H1 (cell line): ENCODE measurements around the gene PHOX2A. TPM values are rescaled to one million over a fixed set of nuclear protein-coding genes. Genes with fewer than 3 reads are reported as not detected.

Source experiments
- CTCF ChIA-PET: fragments of 300-600 bp; sonication (Branson Sonifier 250); formaldehyde crosslinking; loops from one replicate; lab custom pipeline; 2021; ENCODE audit not compliant: partially characterized antibody; lab: Charles Lee
- POLR2A ChIA-PET: fragments of 300-600 bp; sonication (Branson Sonifier 250); formaldehyde crosslinking; loops from one replicate; lab custom pipeline; 2021; ENCODE audit warnings: inconsistent platforms; ENCODE audit not compliant: partially characterized antibody; lab: Charles Lee
- DNase-seq, 2 experiments: peaks; one replicate each; pipeline versions ENCODE4 v3.0.0 to v3.0.0-alpha.2; 2010 to 2022; ENCODE audit warnings: low spot score in 2 of 2, low read depth in 1 of 2, mixed read lengths in 1 of 2
- FAIRE-seq: peaks from 2 replicates; lab custom pipeline; 2011; peaks lifted over from hg19 to GRCh38; lab: Jason Lieb, UNC
- H2AFZ ChIP-seq: 2 replicates; pipeline ENCODE4 v1.8.1; 2012; ENCODE audit warnings: low read length, inconsistent platforms
- H2AK5ac ChIP-seq: 2 replicates; pipeline ENCODE4 v1.6.1; 2013; ENCODE audit warnings: low read depth, low read length
- H2BK120ac ChIP-seq: replicated peaks from 2 replicates; pipeline ENCODE3; 2013; ENCODE audit warnings: low read depth, low read length, inconsistent platforms
- H2BK12ac ChIP-seq: 2 replicates; pipeline ENCODE4 v1.6.1; 2013; ENCODE audit warnings: low read depth, low read length
- H2BK15ac ChIP-seq: 2 replicates; pipeline ENCODE4 v1.6.1; 2013; ENCODE audit warnings: low read length
- H2BK20ac ChIP-seq: 2 replicates; pipeline ENCODE4 v1.6.1; 2013; ENCODE audit warnings: low read length
- H2BK5ac ChIP-seq: 2 replicates; pipeline ENCODE4 v1.6.1; 2013; ENCODE audit warnings: low read depth, low read length
- H3K14ac ChIP-seq: 2 replicates; pipeline ENCODE4 v1.6.1; 2013; ENCODE audit warnings: inconsistent platforms; ENCODE audit not compliant: insufficient read length
- H3K18ac ChIP-seq: 2 replicates; pipeline ENCODE4 v1.6.1; 2013; ENCODE audit warnings: low read length; ENCODE audit errors: extremely low read depth
- H3K23ac ChIP-seq: 2 replicates; pipeline ENCODE4 v1.6.1; 2013; ENCODE audit warnings: inconsistent platforms; ENCODE audit not compliant: insufficient read length
- H3K23me2 ChIP-seq: 2 replicates; pipeline ENCODE4 v1.6.1; 2013; ENCODE audit warnings: low read depth, low read length
- H3K27ac ChIP-seq: 2 replicates; pipeline ENCODE4 v1.6.1; 2011; ENCODE audit warnings: low read depth, low read length, inconsistent platforms
- H3K27me3 ChIP-seq, 4 experiments: replicated peaks in 1 of 4; 1 replicate in 1 of 4; 2 replicates in 3 of 4; pipeline versions ENCODE4 v1.6.1 to v1.8.1; 2011 to 2013; ENCODE audit warnings: low read length in 3 of 4, mild to moderate bottlenecking in 3 of 4, inconsistent platforms in 2 of 4, mixed read lengths in 2 of 4, moderate library complexity in 1 of 4; ENCODE audit not compliant: control insufficient read depth in 3 of 4, insufficient read depth in 3 of 4; ENCODE audit errors: extremely low read depth in 1 of 4
- H3K36me3 ChIP-seq, 4 experiments: 2 replicates each; pipeline versions ENCODE4 v1.6.1 to v1.8.1; 2011 to 2013; ENCODE audit warnings: mild to moderate bottlenecking in 4 of 4, low read length in 3 of 4, moderate library complexity in 2 of 4, control low read depth in 1 of 4, inconsistent platforms in 1 of 4; ENCODE audit not compliant: insufficient read depth in 4 of 4, control insufficient read depth in 2 of 4
- H3K4ac ChIP-seq: replicated peaks from 2 replicates; pipeline ENCODE3; 2013; ENCODE audit warnings: low read length, low read depth, mixed read lengths, inconsistent platforms; ENCODE audit not compliant: insufficient read length
- H3K4me1 ChIP-seq, 4 experiments: replicated peaks in 1 of 4; 1 replicate in 1 of 4; 2 replicates in 3 of 4; pipeline versions ENCODE4 v1.6.1 to v1.8.1; 2011 to 2013; ENCODE audit warnings: low read length in 3 of 4, inconsistent platforms in 2 of 4, mixed read lengths in 1 of 4; ENCODE audit not compliant: insufficient read depth in 4 of 4, control insufficient read depth in 3 of 4
- H3K4me2 ChIP-seq, 2 experiments: 2 replicates each; pipeline versions ENCODE4 v1.6.1 to v1.8.1; 2011 to 2013; ENCODE audit warnings: low read depth in 2 of 2, low read length in 2 of 2, control low read depth in 1 of 2, inconsistent platforms in 1 of 2, mild to moderate bottlenecking in 1 of 2; ENCODE audit not compliant: insufficient read depth in 1 of 2
- H3K4me3 ChIP-seq, 4 experiments: fragments of 200-600, 300-600 bp in 1 of 4; sonication (generic), shearing (Covaris generic), sonication (Bioruptor Twin) in 1 of 4; 2 replicates each; pipeline versions ENCODE4 v1.5.1 to v1.8.1; 2011 to 2016; ENCODE audit warnings: low read length in 4 of 4, low read depth in 3 of 4, control low read depth in 2 of 4, inconsistent platforms in 2 of 4, mild to moderate bottlenecking in 2 of 4, mixed read lengths in 1 of 4, moderate library complexity in 1 of 4; ENCODE audit not compliant: insufficient read depth in 2 of 4; ENCODE audit errors: extremely low read depth in 1 of 4
- H3K56ac ChIP-seq: replicated peaks from 2 replicates; pipeline ENCODE3; 2013; ENCODE audit warnings: low read depth, mild to moderate bottlenecking, mixed read lengths, low read length, inconsistent platforms; ENCODE audit not compliant: insufficient read length
- H3K79me1 ChIP-seq: 2 replicates; pipeline ENCODE4 v1.6.1; 2013; ENCODE audit warnings: low read depth, low read length, control low read depth
- H3K79me2 ChIP-seq, 2 experiments: 2 replicates each; pipeline versions ENCODE4 v1.6.1 to v1.8.1; 2012 to 2013; ENCODE audit warnings: low read length in 2 of 2, mild to moderate bottlenecking in 2 of 2, inconsistent platforms in 1 of 2; ENCODE audit not compliant: insufficient read depth in 2 of 2, control insufficient read depth in 1 of 2
- H3K9ac ChIP-seq, 4 experiments: replicated peaks in 1 of 4; 1 replicate in 1 of 4; 2 replicates in 3 of 4; pipeline versions ENCODE4 v1.6.1 to v1.8.1; 2011 to 2013; ENCODE audit warnings: low read depth in 3 of 4, low read length in 3 of 4, control low read depth in 2 of 4, mild to moderate bottlenecking in 2 of 4, moderate library complexity in 2 of 4, inconsistent platforms in 1 of 4; ENCODE audit errors: extremely low read depth in 1 of 4
- H3K9me3 ChIP-seq, 2 experiments: 2 replicates each; pipeline versions ENCODE4 v1.6.1 to v1.8.1; 2012 to 2013; ENCODE audit warnings: mild to moderate bottlenecking in 2 of 2, moderate library complexity in 2 of 2, control low read depth in 1 of 2, inconsistent platforms in 1 of 2, low read depth in 1 of 2, low read length in 1 of 2, mixed read lengths in 1 of 2; ENCODE audit not compliant: insufficient read depth in 2 of 2
- H4K20me1 ChIP-seq, 2 experiments: replicated peaks in 1 of 2; 2 replicates each; pipeline versions ENCODE3 to v1.8.1; 2011 to 2013; ENCODE audit warnings: inconsistent platforms in 2 of 2, low read length in 2 of 2, mild to moderate bottlenecking in 1 of 2; ENCODE audit not compliant: insufficient read depth in 2 of 2, control insufficient read depth in 1 of 2
- H4K5ac ChIP-seq: 2 replicates; pipeline ENCODE4 v1.6.1; 2013; ENCODE audit warnings: low read length, low read depth, mixed read lengths, inconsistent platforms; ENCODE audit not compliant: insufficient read length
- H4K8ac ChIP-seq: 2 replicates; pipeline ENCODE4 v1.8.0; 2013; ENCODE audit warnings: mild to moderate bottlenecking, moderate library complexity, low read length, inconsistent platforms; ENCODE audit not compliant: insufficient read depth; ENCODE audit errors: extremely low read depth
- H4K91ac ChIP-seq: replicated peaks from 2 replicates; pipeline ENCODE3; 2013; ENCODE audit warnings: low read length, mixed read lengths, inconsistent platforms; ENCODE audit not compliant: insufficient read length
- ATF3 ChIP-seq: IDR thresholded peaks from 2 replicates; pipeline ENCODE4 v1.6.1; 2011; ENCODE audit warnings: low read depth, mild to moderate bottlenecking, low read length; ENCODE audit not compliant: insufficient read depth
- BRCA1 ChIP-seq: IDR thresholded peaks from 2 replicates; pipeline ENCODE4 v1.6.1; 2012; ENCODE audit warnings: low read depth, low read length, improper control_type of control experiment
- CHD1 ChIP-seq: IDR thresholded peaks from 2 replicates; pipeline ENCODE4 v1.6.1; 2012; ENCODE audit warnings: low read depth, low read length, improper control_type of control experiment
- EGR1 ChIP-seq: IDR thresholded peaks from 2 replicates; pipeline ENCODE4 v1.6.1; 2011; ENCODE audit warnings: low read depth, low read length, borderline replicate concordance
- EP300 ChIP-seq, 2 experiments: IDR thresholded peaks; 1 replicate in 1 of 2; 2 replicates in 1 of 2; pipeline ENCODE4 v1.6.1; 2011 to 2012; ENCODE audit warnings: low read depth in 2 of 2, low read length in 2 of 2, mild to moderate bottlenecking in 2 of 2, borderline replicate concordance in 1 of 2, inconsistent platforms in 1 of 2, moderate library complexity in 1 of 2
- GTF2F1 ChIP-seq: IDR thresholded peaks from 2 replicates; pipeline ENCODE4 v1.6.1; 2012; ENCODE audit warnings: low read depth, low read length, improper control_type of control experiment, borderline replicate concordance
- HDAC2 ChIP-seq, 2 experiments: fragments of 300-600 bp in 1 of 2; sonication (generic) in 1 of 2; IDR thresholded peaks; 2 replicates each; pipeline ENCODE4 v1.6.1; 2011 to 2012; ENCODE audit warnings: low read depth in 2 of 2, low read length in 2 of 2, mild to moderate bottlenecking in 2 of 2, moderate library complexity in 2 of 2, borderline replicate concordance in 1 of 2, inconsistent platforms in 1 of 2
- MAFK ChIP-seq: IDR thresholded peaks from 2 replicates; pipeline ENCODE4 v1.6.1; 2012; ENCODE audit warnings: low read depth, mild to moderate bottlenecking, improper control_type of control experiment, low read length
- POLR2AphosphoS5 ChIP-seq: IDR thresholded peaks from 2 replicates; pipeline ENCODE4 v1.6.1; 2011; ENCODE audit warnings: low read depth, low read length
- POU5F1 ChIP-seq: IDR thresholded peaks from 2 replicates; pipeline ENCODE4 v1.6.1; 2011; ENCODE audit warnings: low read depth, mild to moderate bottlenecking, low read length, moderate library complexity
- RFX5 ChIP-seq: IDR thresholded peaks from 2 replicates; pipeline ENCODE4 v1.6.1; 2011; ENCODE audit warnings: low read depth, low read length, improper control_type of control experiment, borderline replicate concordance
- SIRT6 ChIP-seq: IDR thresholded peaks from one replicate; pipeline ENCODE4 v1.7.1; 2012; ENCODE audit warnings: low read length, inconsistent platforms
- TBP ChIP-seq: IDR thresholded peaks from 2 replicates; pipeline ENCODE4 v1.6.1; 2011; ENCODE audit warnings: low read depth, low read length, improper control_type of control experiment
- USF2 ChIP-seq: IDR thresholded peaks from 2 replicates; pipeline ENCODE4 v1.6.1; 2011; ENCODE audit warnings: low read length, improper control_type of control experiment
- polyA plus RNA-seq, 7 experiments: library from polyadenylated mRNA; depleted of rRNA in 3 of 7; stranded (reverse) in 5 of 7; unstranded in 2 of 7; fragments of >200 nt in 5 of 7; fragments of 200-250 nt in 2 of 7; gene quantifications; 1 replicate in 5 of 7; 2 replicates in 1 of 7; 4 replicates in 1 of 7; pipeline versions ENCODE4 v1.2.1 to v1.2.3, GENCODE V29; 2011 to 2013; ENCODE audit warnings: missing spikeins in 2 of 7, mixed read lengths in 2 of 7
- total RNA-seq: library from RNA; stranded (reverse); fragmentation: NEBNext Ultra II Directional; extraction: Animal tissue kit (Norgen Biotek cat#: 25700); gene quantifications from 2 replicates; pipeline ENCODE4 v1.2.1, GENCODE V29; 2021

The PHOX2A gene
- total and polyA plus RNA-seq, 2 of the 8 experiments (the other 6 are each of a cell fraction or from before 2014, with no cell fraction given): 0.67 TPM; not detected in 1

GRCh38 chr11:72278905-72279304, 34.9 kb upstream of the PHOX2A start:
- Histone ChIP-seq H3K18ac (no peak overlapping the region), H3K4me2 (no peak overlapping the region), H3K4ac (no peak overlapping the region), H4K5ac (no peak overlapping the region), H3K27ac (no peak overlapping the region), H2BK12ac (no peak overlapping the region), H3K27me3 (no peaks in the 10 kb centered on the region), H2BK5ac (no peak overlapping the region), H3K79me1 (no peaks in the 10 kb centered on the region), H3K4me3 (no peak overlapping the region), H4K91ac (no peak overlapping the region), H3K14ac (no peak overlapping the region), H2BK15ac (no peak overlapping the region), H3K9me3 (no peaks in the 10 kb centered on the region), H2AK5ac (no peak overlapping the region), H4K8ac (no peak overlapping the region), H3K79me2 (no peaks in the 10 kb centered on the region), H3K9ac (no peak overlapping the region), H3K4me1 (no peaks in the 10 kb centered on the region)
- DNase-seq: no peak
- POLR2A ChIA-PET: no interaction called here
- CTCF ChIA-PET: interaction anchor here (1.6 to 1.9 kb wide), 3 partner anchors 11 to 152 kb away, joined by 4 to 5 read pairs (median 5); no protein-coding TSS in a partner anchor
- TF ChIP-seq GTF2F1 (no peak), CHD1 (no peak), ATF3 (no peak), MAFK (no peak), USF2 (no peak), POU5F1 (no peak), RFX5 (no peak), BRCA1 (no peak), EGR1 (no peak), EP300 (IDR thresholded peaks at IDR 0.05; ENCODE audit: borderline replicate concordance in 1 of 2, low read depth in 2 of 2, low read length in 2 of 2) (no peak), POLR2AphosphoS5 (no peak), TBP (no peak), HDAC2 (IDR thresholded peaks at IDR 0.05; ENCODE audit: borderline replicate concordance in 1 of 2, low read depth in 2 of 2, low read length in 2 of 2) (no peak), SIRT6 (no peak)
- TF ChIP-seq, all 59 proteins: peak for 0
- no peaks in the 10 kb centered on the region for H4K20me1 ChIP-seq
- FAIRE-seq: no peak
- H3K23ac ChIP-seq: no peak overlapping the region
- no peaks in the 10 kb centered on the region for H3K23me2 ChIP-seq
- no peak overlapping the region for H2BK20ac ChIP-seq
- no peaks in the 10 kb centered on the region for H3K36me3 ChIP-seq
- no peak overlapping the region for H2AFZ ChIP-seq
- H3K56ac ChIP-seq: no peak overlapping the region
- H2BK120ac ChIP-seq: no peak overlapping the region
